Natural killer cell (primary cell): Measurements from ENCODE around the gene AKIRIN2. TPM values are rescaled to one million over a fixed set of nuclear protein-coding genes. Genes with fewer than 3 reads are reported as not detected.

Experiments used
- ATAC-seq, 3 donors: fragments of 150-1000 bp in 2 of 3; fragments of 200-7000 bp in 1 of 3; cut with Tn5 transposase; 1 replicate in 1 of 3; 2 replicates in 2 of 3; pipeline ENCODE4 v1.10.0; 2021; ENCODE audit warnings: mild to moderate bottlenecking in 2 of 3, moderate library complexity in 2 of 3
- DNase-seq, 2 donors: peaks; one replicate each; pipeline versions ENCODE4 v3.0.0 to v3.0.0-alpha.2; 2013 to 2021; ENCODE audit warnings: mixed read lengths in 1 of 2
- H3K27ac ChIP-seq: one replicate; pipeline ENCODE4 v1.5.1; 2013; ENCODE audit warnings: mild to moderate bottlenecking, low read length
- H3K27me3 ChIP-seq: one replicate; pipeline ENCODE4 v1.6.1; 2013; ENCODE audit warnings: low read length; ENCODE audit not compliant: control insufficient read depth, insufficient read depth
- H3K36me3 ChIP-seq: one replicate; pipeline ENCODE4 v1.6.1; 2013; ENCODE audit warnings: low read length; ENCODE audit not compliant: control insufficient read depth, insufficient read depth
- H3K4me1 ChIP-seq: one replicate; pipeline ENCODE4 v1.6.1; 2013; ENCODE audit warnings: low read length; ENCODE audit not compliant: control insufficient read depth, insufficient read depth
- H3K4me3 ChIP-seq: one replicate; pipeline ENCODE4 v1.5.1; 2013; ENCODE audit warnings: low read length
- H3K9me3 ChIP-seq: one replicate; pipeline ENCODE4 v1.6.1; 2013; ENCODE audit warnings: low read length; ENCODE audit not compliant: control insufficient read depth, insufficient read depth
- H3K27ac Mint-ChIP-seq, 2 donors: one replicate each; pipeline ENCODE4 v1.8.0; 2022; ENCODE audit warnings: mild to moderate bottlenecking in 2 of 2, mixed read lengths in 2 of 2, moderate library complexity in 1 of 2
- H3K27me3 Mint-ChIP-seq, 2 donors: one replicate each; pipeline ENCODE4 v1.8.0; 2022; ENCODE audit warnings: low read depth in 2 of 2, mixed read lengths in 2 of 2
- H3K36me3 Mint-ChIP-seq: one replicate; pipeline ENCODE4 v1.8.0; 2022; ENCODE audit warnings: mixed read lengths
- H3K4me1 Mint-ChIP-seq, 2 donors: one replicate each; pipeline ENCODE4 v1.8.0; 2022; ENCODE audit warnings: mixed read lengths in 2 of 2
- H3K4me3 Mint-ChIP-seq: one replicate; pipeline ENCODE4 v1.8.0; 2022; ENCODE audit warnings: mild to moderate bottlenecking, moderate library complexity, mixed read lengths
- H3K9me3 Mint-ChIP-seq, 2 donors: one replicate each; pipeline ENCODE4 v1.8.0; 2022; ENCODE audit warnings: mixed read lengths in 2 of 2
- WGBS: methylation state at CpG from one replicate; pipeline ENCODE4 v1.1.7; 2013; ENCODE audit warnings: missing lambda C conversion rate; ENCODE audit not compliant: insufficient coverage; 5-methylcytosine and 5-hydroxymethylcytosine counted together
- intact Hi-C: fragments of 100-400 bp; cut with micrococcal nuclease; formaldehyde crosslinking; loops from one replicate; pipeline ENCODE4 v1.14.2; 2022
- total RNA-seq, 4 donors: library from RNA; stranded (reverse); fragments of 120-200 nt in 1 of 4; gene quantifications; one replicate each; pipeline versions ENCODE4 v1.2.3 to v1.2.4, GENCODE V29; 2013 to 2022
- TF ChIP-seq, protein P1 (sequence below): fragments of 200-600 bp; IDR thresholded peaks from one replicate; pipeline ENCODE4 v1.8.0; 2022; ENCODE audit warnings: antibody characterized with exemption

AKIRIN2 gene
- total RNA-seq, 3 donors from 2014 or later (not counting 1 experiment from before 2014, with no cell fraction given): 102 to 156 (median 108) TPM

DNA sequence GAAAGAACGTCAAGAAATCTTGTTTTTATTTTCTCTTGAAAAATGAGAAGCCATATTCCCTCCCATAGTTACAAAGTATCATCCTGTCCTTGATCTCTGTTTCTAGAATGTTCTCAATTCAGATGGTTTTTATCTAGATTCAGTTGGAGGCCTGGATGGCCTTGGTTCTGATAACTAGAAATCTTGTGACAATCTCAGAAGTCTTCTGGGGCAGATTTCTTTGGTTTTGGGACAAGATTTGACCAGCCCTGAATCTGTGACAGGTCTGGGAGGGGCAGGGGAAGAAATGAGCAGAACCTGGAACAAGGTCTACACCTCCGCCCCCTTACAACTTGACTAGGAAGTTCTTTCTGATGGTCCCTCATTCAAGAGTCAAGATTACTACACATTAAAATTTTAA, 41.4 kb upstream of the AKIRIN2 start:
- Mint-ChIP-seq H3K4me3 (no peak overlapping the region), H3K36me3 (no peaks in the 10 kb centered on the region), H3K27ac (no peak overlapping the region), H3K9me3 (no peaks in the 10 kb centered on the region), H3K27me3 (peaks cover 0 to 2% of the 10 kb centered on the region in 2 donors), H3K4me1 (peaks cover 6 to 29% of the 10 kb centered on the region in 2 donors)
- intact Hi-C loops: loop anchor here (5.0 kb wide), 1 partner anchor 41 kb away; the partner anchor contains the start of gene AKIRIN2
- DNase-seq (no peak), ATAC-seq (no peak)
- Histone ChIP-seq H3K4me3 (no peak overlapping the region), H3K27ac (no peak overlapping the region), H3K27me3 (no peaks in the 10 kb centered on the region), H3K9me3 (no peaks in the 10 kb centered on the region), H3K4me1 (peaks cover 12% of the 10 kb centered on the region), H3K36me3 (no peaks in the 10 kb centered on the region)
- no CpG with 5 or more reads among the region's 2 CpGs for WGBS
- TF ChIP-seq, protein P1, sequence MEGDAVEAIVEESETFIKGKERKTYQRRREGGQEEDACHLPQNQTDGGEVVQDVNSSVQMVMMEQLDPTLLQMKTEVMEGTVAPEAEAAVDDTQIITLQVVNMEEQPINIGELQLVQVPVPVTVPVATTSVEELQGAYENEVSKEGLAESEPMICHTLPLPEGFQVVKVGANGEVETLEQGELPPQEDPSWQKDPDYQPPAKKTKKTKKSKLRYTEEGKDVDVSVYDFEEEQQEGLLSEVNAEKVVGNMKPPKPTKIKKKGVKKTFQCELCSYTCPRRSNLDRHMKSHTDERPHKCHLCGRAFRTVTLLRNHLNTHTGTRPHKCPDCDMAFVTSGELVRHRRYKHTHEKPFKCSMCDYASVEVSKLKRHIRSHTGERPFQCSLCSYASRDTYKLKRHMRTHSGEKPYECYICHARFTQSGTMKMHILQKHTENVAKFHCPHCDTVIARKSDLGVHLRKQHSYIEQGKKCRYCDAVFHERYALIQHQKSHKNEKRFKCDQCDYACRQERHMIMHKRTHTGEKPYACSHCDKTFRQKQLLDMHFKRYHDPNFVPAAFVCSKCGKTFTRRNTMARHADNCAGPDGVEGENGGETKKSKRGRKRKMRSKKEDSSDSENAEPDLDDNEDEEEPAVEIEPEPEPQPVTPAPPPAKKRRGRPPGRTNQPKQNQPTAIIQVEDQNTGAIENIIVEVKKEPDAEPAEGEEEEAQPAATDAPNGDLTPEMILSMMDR: no peak

DNA sequence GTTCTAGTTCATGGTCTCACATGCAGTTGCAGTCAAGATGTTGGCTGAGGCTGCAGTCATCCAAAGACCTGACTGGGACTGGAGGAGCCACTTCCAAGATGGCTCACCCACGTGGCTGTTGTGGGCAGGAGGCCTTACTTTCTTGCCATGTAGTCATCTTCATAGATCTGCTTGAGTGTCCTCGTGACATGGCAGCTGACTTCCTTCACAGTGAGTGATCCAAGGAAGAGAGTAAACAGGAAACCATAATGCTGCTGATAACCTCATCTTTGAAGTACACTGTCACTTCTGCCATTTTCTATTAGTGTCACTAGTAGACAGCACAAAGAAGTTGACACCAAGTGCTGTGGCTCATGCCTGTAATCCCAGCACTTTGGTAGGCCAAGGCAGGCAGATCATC, 40.1 kb upstream of the AKIRIN2 start:
- DNase-seq (peak in 1 of 2 donors; percentile 75), ATAC-seq (peak; percentile 78 to 83 (median 82))
- WGBS: 9% methylated on average over 2 of the region's 2 CpGs
- Histone ChIP-seq H3K36me3 (no peaks in the 10 kb centered on the region), H3K27ac (peak overlapping the region; percentile 8), H3K9me3 (no peaks in the 10 kb centered on the region), H3K27me3 (no peaks in the 10 kb centered on the region), H3K4me1 (peaks cover 19% of the 10 kb centered on the region), H3K4me3 (no peak overlapping the region)
- Mint-ChIP-seq H3K4me3 (no peak overlapping the region), H3K27ac (peak overlapping the region; percentile 25 to 53), H3K9me3 (no peaks in the 10 kb centered on the region), H3K4me1 (peaks cover 15 to 38% of the 10 kb centered on the region in 2 donors), H3K36me3 (no peaks in the 10 kb centered on the region), H3K27me3 (peaks cover 0 to 2% of the 10 kb centered on the region in 2 donors)
- TF ChIP-seq, protein P1: no peak
- intact Hi-C loops: loop anchor here (5.0 kb wide), 1 partner anchor 40 kb away; the partner anchor contains the start of gene AKIRIN2

DNA sequence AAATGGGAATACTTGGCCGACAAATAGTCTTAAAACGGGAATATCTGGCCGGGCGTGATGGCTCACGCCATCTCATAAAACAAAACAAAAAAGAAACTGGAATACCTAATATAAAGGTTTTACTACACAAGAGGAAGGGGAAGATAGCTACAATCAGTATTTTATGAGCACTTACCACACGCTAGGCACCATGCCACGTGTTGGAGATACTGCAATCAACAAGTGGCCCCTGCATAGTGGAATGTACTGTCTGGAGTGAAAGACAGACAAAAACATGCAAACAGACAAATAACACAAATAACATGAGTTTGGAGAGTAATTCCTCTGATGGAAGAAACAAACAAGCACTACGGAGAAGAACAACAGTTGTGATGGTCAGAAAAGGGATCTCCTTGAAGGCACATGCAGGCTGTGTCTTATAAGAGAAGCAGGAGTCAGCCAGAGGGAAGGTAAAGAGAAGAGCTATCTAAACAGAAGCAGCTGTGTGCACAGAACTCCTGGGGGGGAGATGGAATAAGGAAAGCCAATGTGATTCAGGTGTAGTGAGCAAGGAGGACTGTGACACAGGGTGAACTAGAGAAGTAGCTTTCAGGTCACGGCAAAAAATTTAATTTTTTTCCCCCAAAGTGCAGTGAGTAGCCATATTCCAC, 39.1 kb upstream of the AKIRIN2 start:
- WGBS: 96% methylated on average over 7 of the region's 9 CpGs
- no peaks in the 10 kb centered on the region for H3K36me3 Mint-ChIP-seq
- intact Hi-C loops: loop anchor here (5.0 kb wide), 1 partner anchor 39 kb away; the partner anchor contains the start of gene AKIRIN2
- H3K27ac Mint-ChIP-seq: peak overlapping the region; percentile 3 to 25
- no peaks in the 10 kb centered on the region for H3K27me3 ChIP-seq
- no peaks in the 10 kb centered on the region for H3K9me3 Mint-ChIP-seq
- TF ChIP-seq, protein P1: no peak
- no peak overlapping the region for H3K4me3 Mint-ChIP-seq
- H3K9me3 ChIP-seq: no peaks in the 10 kb centered on the region
- no peak overlapping the region for H3K4me3 ChIP-seq
- DNase-seq (no peak), ATAC-seq (no peak)
- no peaks in the 10 kb centered on the region for H3K27me3 Mint-ChIP-seq
- no peak overlapping the region for H3K27ac ChIP-seq
- H3K36me3 ChIP-seq: no peaks in the 10 kb centered on the region
- H3K4me1 Mint-ChIP-seq: peaks cover 19 to 43% of the 10 kb centered on the region in 2 donors
- peaks cover 19% of the 10 kb centered on the region for H3K4me1 ChIP-seq
